ENCODE measurements around the gene MTR. TPM values are rescaled to one million over a fixed set of nuclear protein-coding genes. Genes with fewer than 3 reads are reported as not detected.

Gene MTR
- total RNA-seq, 1 donor from 2014 or later = 37.1 TPM

- TF ChIP-seq, protein P1, sequence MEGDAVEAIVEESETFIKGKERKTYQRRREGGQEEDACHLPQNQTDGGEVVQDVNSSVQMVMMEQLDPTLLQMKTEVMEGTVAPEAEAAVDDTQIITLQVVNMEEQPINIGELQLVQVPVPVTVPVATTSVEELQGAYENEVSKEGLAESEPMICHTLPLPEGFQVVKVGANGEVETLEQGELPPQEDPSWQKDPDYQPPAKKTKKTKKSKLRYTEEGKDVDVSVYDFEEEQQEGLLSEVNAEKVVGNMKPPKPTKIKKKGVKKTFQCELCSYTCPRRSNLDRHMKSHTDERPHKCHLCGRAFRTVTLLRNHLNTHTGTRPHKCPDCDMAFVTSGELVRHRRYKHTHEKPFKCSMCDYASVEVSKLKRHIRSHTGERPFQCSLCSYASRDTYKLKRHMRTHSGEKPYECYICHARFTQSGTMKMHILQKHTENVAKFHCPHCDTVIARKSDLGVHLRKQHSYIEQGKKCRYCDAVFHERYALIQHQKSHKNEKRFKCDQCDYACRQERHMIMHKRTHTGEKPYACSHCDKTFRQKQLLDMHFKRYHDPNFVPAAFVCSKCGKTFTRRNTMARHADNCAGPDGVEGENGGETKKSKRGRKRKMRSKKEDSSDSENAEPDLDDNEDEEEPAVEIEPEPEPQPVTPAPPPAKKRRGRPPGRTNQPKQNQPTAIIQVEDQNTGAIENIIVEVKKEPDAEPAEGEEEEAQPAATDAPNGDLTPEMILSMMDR (IDR thresholded peaks at IDR 0.05) = no peak
- Mint-ChIP-seq H3K9me3 (no peaks in the 10 kb centered on the region), H3K27me3 (no peaks in the 10 kb centered on the region), H3K36me3 (ENCODE audit: low read depth) (peaks cover 91% of the 10 kb centered on the region), H3K4me3 (no peak overlapping the region), H3K4me1 (no peaks in the 10 kb centered on the region), H3K27ac (no peak overlapping the region)
- ChIA-PET POLR2A (no interaction called here), CTCF (no interaction called here)
- intact Hi-C loops (cut with micrococcal nuclease) = no loop called here
- no peak for DNase-seq
- ATAC-seq (ENCODE audit: low read depth) = no peak
These were observed 67.1 kb downstream of the MTR start for GRCh38 chr1:236862219-236862591.

DNA sequence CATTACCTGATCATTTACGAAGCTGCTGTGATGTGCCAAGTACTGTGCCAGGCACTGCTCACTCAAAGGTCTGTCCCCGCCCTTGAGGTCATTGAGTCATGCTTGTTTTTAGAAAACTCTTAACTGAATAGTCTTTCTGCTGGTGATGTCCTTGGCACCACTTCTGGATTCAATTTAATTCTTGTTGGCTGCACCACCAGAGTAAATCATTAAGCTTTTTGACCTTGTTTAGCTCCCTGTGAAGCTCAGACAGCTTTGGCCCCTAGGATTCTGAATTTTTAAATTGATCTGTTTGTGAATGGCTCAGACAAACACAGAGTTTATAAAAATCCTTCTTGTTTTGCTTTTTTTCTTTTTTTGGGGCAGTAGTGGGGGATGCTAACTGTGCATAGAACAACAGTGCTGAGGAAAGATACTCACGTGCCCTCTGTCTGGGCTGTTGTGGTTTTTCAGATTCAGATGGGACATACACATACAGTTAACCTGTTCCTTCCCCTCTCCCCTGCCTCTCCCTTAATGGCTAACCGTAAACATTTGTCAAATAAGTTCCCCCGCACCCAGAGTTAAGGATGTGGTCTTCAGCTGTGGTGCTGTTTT lies 67.6 kb downstream of the MTR start:
- Mint-ChIP-seq H3K4me1 (no peaks in the 10 kb centered on the region), H3K27ac (no peak overlapping the region), H3K36me3 (ENCODE audit: low read depth) (peaks cover 91% of the 10 kb centered on the region), H3K9me3 (no peaks in the 10 kb centered on the region), H3K4me3 (no peak overlapping the region), H3K27me3 (no peaks in the 10 kb centered on the region)
- no peak for ATAC-seq (ENCODE audit: low read depth)
- ChIA-PET POLR2A (no interaction called here), CTCF (no interaction called here)
- TF ChIP-seq, protein P1 (IDR thresholded peaks at IDR 0.05) = no peak
- intact Hi-C loops (cut with micrococcal nuclease) = no loop called here
- DNase-seq = no peak

- ChIA-PET POLR2A (no interaction called here), CTCF (no interaction called here)
- intact Hi-C loops (cut with micrococcal nuclease) = no loop called here
- ATAC-seq (ENCODE audit: low read depth) (no peak), DNase-seq (no peak)
- no peak overlapping the region for H3K4me3 Mint-ChIP-seq
- no peak overlapping the region for H3K27ac Mint-ChIP-seq
- no peaks in the 10 kb centered on the region for H3K4me1 Mint-ChIP-seq
- H3K9me3 Mint-ChIP-seq = no peaks in the 10 kb centered on the region
- TF ChIP-seq, protein P1 (IDR thresholded peaks at IDR 0.05) = no peak
- H3K27me3 Mint-ChIP-seq = no peaks in the 10 kb centered on the region
- peaks cover 88% of the 10 kb centered on the region for H3K36me3 Mint-ChIP-seq (ENCODE audit: low read depth)
These were observed 69.1 kb downstream of the MTR start for GRCh38 chr1:236864211-236864610.

DNA sequence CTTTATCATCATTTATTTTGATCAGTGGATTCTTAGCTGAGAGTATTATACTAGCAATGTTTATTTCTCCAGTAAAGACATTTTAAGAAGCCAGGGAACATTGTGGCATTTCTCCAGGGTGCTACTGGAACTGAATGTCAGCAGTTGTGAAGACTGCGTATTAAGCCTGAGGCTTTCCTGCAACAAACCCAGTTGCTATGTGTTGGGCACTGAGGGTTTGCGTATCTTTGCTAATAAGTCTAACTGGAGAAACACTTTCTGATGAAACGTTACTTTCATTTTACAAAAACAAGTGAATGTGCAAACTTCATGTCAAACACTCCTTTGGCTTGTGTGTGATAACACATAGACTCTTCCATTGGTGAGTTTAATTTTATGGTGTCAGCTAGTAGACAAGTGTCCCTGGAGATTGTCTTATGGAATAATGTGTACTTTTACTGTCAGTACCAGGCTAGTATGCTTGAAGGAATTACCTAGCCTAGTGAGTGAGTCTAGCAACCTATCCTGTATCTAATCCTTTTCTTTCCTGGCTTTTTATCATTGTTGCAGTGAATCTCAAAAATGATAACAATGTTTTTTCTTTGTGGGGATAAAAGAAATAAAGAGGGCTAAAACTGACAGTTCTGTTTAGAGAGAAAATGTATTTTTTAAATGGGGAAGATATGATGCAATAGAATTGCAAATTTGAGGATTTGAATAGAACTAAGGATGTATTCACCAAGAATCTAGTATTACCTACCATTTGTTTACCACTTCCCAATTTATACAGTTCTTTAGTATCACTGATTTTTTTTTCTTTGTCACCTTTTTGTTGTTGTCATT lies 70.1 kb downstream of the MTR start:
- CTCF ChIA-PET = no interaction called here

DNA sequence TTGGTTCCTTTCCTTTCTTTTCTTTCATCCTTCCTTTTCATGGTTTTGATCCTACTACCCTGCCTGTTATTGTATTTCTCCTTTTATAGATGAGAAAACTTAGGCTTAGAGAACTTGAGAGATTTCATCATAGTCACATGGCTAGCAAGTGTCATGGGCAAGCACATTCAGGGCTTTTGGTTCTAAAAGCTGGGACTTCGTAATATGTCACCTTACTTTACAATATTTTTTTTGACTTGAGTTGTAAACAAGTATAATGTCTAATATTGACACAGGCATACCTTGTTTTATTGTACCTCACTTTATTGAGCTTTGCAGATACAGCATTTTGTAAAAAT lies 70.7 kb downstream of the MTR start:
- ATAC-seq (ENCODE audit: low read depth) (no peak), DNase-seq (no peak)
- Mint-ChIP-seq H3K9me3 (no peaks in the 10 kb centered on the region), H3K4me1 (no peaks in the 10 kb centered on the region), H3K27me3 (no peaks in the 10 kb centered on the region), H3K36me3 (ENCODE audit: low read depth) (peaks cover 88% of the 10 kb centered on the region), H3K27ac (no peak overlapping the region), H3K4me3 (no peak overlapping the region)
- CTCF ChIA-PET = no interaction called here
- intact Hi-C loops (cut with micrococcal nuclease) = no loop called here
- POLR2A ChIA-PET = no interaction called here
- TF ChIP-seq, protein P1 (IDR thresholded peaks at IDR 0.05) = no peak

More for the DNA sequence above, 70.1 kb downstream of the MTR start:
- Mint-ChIP-seq H3K4me3 (no peak overlapping the region), H3K27ac (no peak overlapping the region), H3K9me3 (no peaks in the 10 kb centered on the region), H3K4me1 (no peaks in the 10 kb centered on the region), H3K27me3 (no peaks in the 10 kb centered on the region), H3K36me3 (ENCODE audit: low read depth) (peaks cover 87% of the 10 kb centered on the region)
- POLR2A ChIA-PET = no interaction called here
- intact Hi-C loops (cut with micrococcal nuclease) = no loop called here
- no peak for ATAC-seq (ENCODE audit: low read depth)
- TF ChIP-seq, protein P1 (IDR thresholded peaks at IDR 0.05) = no peak
- DNase-seq = no peak
